Measurements from ENCODE around the gene APRT.
A peak's percentile ranks its signal among the peaks of the same experiment; 100 is the strongest.
"Not testable (repeated sequence)": the region's sequence is repeated elsewhere in the genome, so short reads cannot be mapped to it uniquely, and the experiment has no call there.

Gene APRT

GRCh38 chr16:88806491-88807111, 5.1 kb downstream of the APRT start:
- DNase-seq: no peak

DNA sequence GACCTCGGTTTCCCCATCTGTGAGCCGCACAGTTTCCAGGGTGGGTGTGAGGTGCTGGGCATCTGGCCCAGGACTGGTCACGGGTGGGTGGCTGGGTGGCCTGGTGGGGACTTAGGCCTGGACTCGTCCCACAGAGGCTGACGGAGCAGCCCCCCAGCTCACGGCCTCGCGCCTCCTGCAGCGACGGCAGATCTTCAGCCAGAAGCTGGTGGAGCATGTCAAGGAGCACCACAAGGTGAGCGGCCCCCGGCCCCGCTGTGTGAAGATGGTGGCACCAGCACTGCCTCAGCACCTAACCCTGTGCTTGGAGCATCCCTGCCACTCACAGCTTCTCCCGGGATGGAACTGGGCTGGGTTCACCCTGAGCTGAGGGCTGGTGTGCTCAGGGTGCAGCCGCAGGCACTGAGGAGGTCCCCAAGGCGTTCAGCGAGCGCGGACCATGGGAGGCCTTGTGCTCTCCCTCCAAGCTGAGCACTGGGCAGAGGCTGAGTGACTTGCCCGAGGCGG, 5.8 kb downstream of the APRT start:
- no peak for DNase-seq

DNA sequence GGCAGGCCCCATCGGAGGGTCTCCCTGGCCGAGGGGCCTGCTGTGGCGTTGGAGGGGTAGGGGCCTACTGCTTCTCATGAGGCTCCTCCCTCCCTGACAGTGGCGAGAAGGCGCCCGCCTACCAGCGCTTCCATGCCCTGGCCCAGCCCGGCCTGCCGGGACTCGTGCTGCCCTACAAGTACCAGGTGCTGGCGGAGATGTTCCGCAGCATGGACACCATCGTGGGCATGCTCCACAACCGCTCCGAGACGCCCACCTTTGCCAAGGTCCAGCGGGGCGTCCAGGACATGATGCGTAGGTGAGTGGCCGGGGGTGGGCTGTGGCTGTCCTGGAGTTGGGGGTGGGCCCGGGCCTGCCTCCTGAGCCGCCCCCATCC, 6.4 kb downstream of the APRT start:
- no peak for DNase-seq

DNA sequence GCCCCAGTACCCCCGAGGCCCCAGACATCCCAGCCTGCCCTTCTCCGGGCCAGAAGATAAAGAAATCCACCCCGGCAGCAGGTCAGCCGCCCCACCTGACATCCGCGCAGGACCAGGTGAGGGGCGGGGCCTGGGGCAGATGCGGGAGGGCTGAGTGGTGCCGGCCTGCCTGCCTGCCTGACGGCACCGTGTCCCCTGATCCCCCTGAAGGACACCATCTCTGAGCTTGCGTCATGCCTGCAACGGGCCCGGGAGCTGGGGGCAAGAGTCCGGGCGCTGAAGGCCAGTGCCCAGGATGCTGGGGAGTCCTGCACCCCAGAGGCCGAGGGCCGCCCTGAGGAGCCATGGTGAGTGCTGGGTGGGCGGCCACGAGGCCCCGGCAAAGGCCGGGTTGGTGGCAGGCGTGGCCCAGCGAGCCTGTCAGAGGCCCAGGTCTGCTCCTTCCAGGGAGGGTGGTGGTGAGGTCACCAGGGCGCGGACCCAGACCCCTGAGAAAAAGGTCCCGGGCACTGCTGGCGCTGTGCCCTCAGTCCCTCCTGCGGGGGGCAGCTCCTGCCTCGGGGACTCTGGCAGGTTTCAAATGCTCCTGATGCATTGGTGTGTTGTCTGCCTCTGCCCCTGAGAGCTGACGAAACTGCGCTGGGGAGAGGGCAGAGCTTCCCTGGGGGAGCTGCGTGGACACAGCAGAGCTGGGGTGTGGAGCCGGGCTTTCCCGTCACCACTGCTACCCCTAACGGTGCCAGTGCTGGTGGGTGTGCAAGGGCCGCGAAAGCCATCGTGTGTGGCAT, 7.0 kb downstream of the APRT start:
- DNase-seq: no peak

DNA sequence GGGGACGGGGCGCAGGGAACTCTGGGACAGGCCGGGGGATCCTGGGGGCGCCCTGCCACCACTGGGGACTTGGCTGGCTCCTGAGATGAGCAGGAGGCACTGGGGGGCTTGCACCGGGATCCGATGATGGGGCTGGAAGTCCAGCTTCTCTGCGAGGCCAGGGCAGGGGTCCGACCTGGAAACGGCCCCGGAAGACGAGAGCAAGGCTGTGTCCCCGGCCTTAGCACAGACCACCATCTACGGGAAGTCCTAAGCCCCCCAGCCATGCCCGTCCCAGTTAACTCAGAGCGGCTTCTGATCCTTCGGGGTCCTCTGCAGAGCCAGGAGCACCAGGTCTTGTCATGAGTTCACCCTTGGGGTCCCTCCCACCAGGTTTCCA, 7.6 kb downstream of the APRT start:
- no peak for DNase-seq

DNA sequence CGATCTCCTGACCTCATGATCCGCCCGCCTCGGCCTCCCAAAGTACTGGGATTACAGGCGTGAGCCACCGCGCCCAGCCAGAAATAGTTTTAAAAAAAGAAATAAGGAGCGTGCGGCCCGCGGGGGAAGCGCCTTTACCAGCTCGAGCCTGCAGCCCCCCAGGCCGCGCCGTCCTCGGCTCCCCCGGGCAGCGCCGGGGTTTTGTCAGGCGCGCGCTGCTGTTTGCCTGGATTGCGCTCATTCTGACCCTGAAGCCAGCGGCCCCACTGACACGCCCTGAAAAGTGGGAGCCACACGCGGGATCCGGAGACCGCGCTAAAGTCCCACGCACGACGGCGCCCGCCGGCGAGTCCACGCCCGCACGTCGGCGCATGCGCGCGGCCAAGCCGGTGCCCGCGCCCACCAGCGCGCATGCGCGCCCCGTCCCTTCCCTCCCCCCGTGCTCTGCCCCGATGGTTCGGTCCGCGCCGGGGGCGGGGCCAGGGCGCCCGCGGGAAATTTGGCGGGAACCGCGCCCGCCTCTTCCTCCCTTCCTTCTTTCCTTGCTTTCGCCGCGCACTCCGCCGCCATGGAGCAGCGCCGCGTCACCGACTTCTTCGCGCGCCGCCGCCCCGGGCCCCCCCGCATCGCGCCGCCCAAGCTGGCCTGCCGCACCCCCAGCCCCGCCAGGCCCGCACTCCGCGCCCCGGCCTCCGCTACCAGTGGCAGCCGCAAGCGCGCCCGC, 8.3 kb downstream of the APRT start, which contains the start of gene CDT1:
TSS of gene CDT1 (plus strand) at position 526 of the 724 bp plus-strand sequence. CDS start at position 569, 43 bp downstream.
- peak; percentile 82 for DNase-seq

GRCh38 chr16:88800277-88800592, 11.5 kb downstream of the APRT start:
- DNase-seq: no peak

DNA sequence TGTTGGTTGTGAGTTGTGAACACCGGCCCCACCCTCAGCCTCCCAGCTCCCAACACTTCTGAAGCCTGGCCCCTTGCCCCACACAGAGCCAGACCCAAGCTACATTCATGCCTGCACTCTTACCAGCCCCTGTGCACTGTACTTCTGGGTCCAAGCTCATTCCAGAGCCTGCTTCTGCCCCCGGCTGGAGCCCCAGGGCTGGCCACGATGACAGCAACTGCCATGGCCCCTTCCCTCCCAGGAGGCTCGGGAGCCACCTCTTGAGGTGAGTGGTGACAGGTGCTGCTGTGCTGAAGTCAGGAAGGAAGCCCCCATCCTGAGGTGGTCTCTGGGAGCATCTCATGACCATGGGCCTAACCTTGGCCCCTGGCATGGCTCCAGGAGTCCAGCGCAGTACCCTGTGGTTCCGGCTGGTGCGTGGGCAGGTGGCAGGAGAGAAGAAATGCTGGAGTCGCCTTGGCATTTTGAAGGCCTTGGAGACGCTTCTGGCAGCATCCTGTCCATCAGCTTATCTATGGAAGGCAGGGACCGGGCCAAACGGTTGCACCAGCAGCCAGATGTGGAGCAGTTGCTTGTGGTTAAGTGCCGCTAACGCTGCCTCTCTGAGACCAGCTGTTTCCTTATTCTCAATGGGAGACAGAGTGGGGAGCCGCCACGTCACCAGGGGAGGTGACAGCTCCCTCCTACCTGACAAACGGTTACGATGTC, 12.0 kb downstream of the APRT start:
- DNase-seq: no peak

DNA sequence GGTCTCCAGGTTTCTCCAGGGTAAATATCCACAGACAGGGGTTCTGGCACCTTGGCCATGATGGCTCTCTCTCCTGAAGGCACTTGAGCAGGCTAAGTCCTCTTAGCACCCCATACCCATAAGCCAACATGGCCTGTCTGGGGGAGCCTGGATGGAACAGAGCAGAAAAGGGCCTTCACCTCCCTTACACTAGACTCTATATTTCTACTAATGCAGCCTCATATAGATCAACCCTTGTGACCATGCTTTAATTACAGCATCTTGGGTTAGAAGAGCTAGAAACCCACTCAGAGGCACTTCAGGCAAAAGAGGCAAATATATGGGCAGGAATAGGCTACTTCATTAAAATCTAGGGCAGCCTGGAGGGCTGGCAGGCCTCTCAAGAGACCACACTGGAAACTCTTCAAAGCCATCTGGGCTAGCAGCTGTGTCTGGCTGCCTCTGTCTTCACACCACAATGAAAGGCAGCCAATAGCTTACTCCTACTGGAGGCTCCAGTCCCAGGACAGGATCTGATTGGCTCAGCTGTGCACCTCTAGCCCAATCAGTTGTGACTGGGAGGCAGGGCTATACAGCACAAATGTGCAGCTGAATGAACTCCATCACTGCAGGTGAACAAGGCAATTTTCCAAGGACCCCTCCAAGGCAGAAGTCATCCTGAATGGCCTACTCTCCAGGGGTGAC, 12.8 kb downstream of the APRT start:
- no peak for DNase-seq

GRCh38 chr16:88798073-88798472, 13.7 kb downstream of the APRT start:
- DNase-seq: no peak

GRCh38 chr16:88796278-88796677, 15.4 kb downstream of the APRT start:
- no peak for DNase-seq

- DNase-seq: no peak
Measured at GRCh38 chr16:88793251-88793954, 18.3 kb downstream of the APRT start.

GRCh38 chr16:88792668-88793250, 19.0 kb downstream of the APRT start:
- DNase-seq: no peak

DNA sequence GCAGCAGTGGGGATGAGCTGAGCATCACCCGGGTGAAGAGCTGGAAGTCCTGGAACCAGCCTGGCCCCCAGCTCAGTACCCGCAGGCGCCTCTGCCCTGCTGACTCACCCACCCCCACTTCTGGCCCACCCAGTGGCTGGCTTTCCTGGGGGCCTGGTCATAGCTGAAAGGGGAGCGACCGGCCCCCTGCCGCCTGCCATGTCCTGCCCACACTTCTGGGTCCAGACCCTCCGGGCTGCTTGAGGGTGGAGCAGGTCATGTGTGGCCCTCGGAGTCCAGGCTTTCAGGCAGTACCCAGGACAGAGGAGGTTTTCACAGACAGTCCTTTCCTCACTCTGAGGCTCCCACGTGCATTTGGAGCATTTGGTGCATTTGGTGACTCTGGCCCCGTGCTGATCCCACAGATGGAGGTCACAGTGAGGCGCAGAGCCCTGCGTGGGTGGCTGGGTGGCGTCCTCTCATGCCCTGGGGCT, 19.6 kb downstream of the APRT start:
- no peak for DNase-seq

DNA sequence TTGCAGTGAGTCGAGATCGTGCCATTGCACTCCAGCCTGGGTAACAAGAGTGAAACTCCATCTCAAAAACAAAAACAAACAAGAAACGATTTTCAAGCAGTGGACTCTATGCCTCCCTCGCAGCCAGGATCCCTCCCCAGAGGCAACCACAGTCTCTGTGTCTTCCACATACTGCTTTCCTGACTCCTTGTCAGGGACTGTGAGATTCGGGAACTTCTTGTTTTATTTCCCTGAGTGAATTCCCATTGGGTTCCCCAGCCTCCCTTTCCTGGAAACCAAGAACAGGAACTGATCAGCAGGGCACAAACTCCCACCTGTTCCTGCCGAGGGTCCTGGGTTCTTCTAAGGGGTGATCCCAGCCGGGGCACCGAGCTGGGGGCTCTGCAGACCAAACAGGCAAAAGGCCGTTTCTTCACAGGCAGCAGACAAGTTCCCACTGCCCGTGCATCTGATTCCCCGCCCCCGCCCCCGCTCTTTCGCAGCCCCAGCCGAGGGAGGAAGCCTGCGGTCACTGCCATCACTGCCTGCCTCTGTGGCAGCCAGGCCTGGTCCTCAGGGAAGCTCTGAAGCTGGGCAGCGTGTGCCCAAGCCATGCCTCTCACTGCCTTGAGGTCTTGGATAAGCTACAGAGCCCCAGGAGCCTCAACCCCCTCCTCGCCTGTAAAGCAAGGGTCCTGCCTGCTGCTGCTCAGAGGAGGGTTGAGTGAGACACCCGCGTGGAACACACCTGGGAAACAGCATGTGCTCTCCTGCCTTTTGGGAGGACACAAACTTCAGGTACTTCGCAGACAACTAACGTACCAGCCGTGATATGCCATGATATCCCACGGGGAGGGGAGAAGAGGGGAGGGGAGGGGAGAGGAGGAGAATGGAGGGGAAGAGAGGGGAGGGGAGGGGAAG, 21.2 kb downstream of the APRT start:
- DNase-seq: peak; percentile 39

DNA sequence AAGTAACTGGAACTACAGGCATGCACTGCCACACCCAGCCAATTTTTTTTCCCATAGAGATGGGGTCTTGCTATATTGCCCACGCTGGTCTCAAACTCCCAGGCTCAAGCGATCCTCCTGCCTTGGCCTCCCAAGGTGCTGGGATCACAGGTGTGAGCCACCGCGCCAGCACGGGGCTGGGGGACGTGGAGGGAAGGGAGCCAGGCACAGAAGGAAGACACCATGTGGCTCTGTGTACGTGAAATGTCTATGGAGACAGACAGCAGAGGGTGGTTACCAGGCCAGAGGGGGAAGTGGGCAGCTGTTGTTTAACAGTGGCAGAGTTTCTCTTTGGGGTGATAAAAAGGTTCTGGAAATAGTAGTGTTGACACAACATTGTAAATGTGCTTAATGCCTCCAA, 22.1 kb downstream of the APRT start:
- no peak for DNase-seq

GRCh38 chr16:88788749-88789148, 23.0 kb downstream of the APRT start:
- not testable (repeated sequence) for DNase-seq

GRCh38 chr16:88787579-88788314, 24.0 kb downstream of the APRT start:
- no peak for DNase-seq

DNA sequence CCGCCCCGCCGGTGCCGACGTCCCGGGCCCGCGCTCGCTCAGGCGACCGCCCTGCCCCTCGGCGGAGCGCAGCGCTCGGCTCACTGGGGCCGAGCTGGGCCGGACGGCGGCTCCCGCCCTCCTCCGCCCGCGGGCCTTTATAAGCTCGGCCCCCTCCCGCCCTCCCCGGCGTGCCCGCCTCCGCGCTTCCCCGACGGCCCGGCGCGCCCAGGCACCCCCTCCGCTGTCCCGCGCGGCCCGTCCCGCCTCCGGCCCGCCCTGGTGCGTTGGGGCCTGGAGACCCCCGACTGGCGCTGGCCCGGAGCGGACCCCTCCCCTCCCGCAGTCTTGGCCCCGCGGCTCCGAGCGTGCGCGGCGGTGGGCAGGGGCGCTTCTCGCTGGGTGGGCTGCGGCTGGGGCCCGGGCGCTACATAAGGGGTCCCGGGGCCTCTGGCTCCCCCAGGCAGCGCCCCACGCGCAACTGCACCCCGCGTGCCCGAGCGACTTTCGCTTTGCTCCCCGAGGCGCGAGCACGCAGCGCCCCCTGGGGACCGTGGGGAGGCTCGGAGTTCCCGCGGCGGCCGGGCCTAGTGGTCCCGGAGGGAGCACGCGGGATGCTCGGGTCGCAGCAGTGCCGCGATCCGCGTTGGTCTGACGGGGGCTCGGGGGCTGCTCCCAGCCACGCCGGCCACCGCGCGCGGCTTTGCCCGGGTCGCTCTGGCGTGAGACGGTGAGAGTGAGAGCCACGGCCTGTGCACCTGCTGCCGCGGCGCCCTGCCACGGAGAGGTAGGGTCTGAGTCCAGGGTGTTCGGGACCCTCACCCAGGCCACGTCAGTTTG, 26.4 kb downstream of the APRT start, which contains the start of gene PIEZO1:
TSS of gene PIEZO1 (minus strand) at position 115 of the 819 bp plus-strand sequence. CDS start 256 bp downstream, outside the sequence.
- DNase-seq: peak; percentile 79

Measured in activated CD4-positive, alpha-beta T cell treated with anti-CD3 and anti-CD28 coated beads for 1 hour (primary cell).